WTC11 (cell line): ENCODE data around the gene TSPAN1. TPM values are rescaled to one million over a fixed set of nuclear protein-coding genes. Genes with fewer than 3 reads are reported as not detected.

ENCODE experiments used
- ATAC-seq: fragments of 200-7000 bp; cut with Tn5 transposase; 2 replicates; pipeline ENCODE4 v1.10.0; 2021; ENCODE audit warnings: mild to moderate bottlenecking, moderate library complexity
- Bru-seq: library from RNA; stranded (reverse); fragments of 400-500 nt; gene quantifications from one replicate; lab custom pipeline; 2021; lab: Mats Ljungman, UMichigan
- CTCF ChIA-PET: fragments of 300-600 bp; sonication (Branson Sonifier 250); formaldehyde crosslinking; loops from one replicate; lab custom pipeline; 2021; ENCODE audit warnings: antibody characterized with exemption; lab: Charles Lee
- POLR2A ChIA-PET: fragments of 350-600 bp; sonication (Branson Sonifier 250); formaldehyde crosslinking; loops from one replicate; lab custom pipeline; 2021; ENCODE audit warnings: antibody characterized with exemption; lab: Charles Lee
- DNase-seq: peaks from one replicate; pipeline ENCODE4 v3.0.0; 2021; ENCODE audit warnings: low spot score
- H3K27ac Mint-ChIP-seq: 2 replicates; pipeline ENCODE4 v1.8.0; 2021; ENCODE audit warnings: mixed read lengths
- H3K27me3 Mint-ChIP-seq: 2 replicates; pipeline ENCODE4 v1.8.0; 2021; ENCODE audit warnings: low read depth, mild to moderate bottlenecking, moderate library complexity, mixed read lengths
- H3K36me3 Mint-ChIP-seq: 2 replicates; pipeline ENCODE4 v1.8.0; 2021; ENCODE audit warnings: mixed read lengths
- H3K4me1 Mint-ChIP-seq: 2 replicates; pipeline ENCODE4 v1.8.0; 2022; ENCODE audit warnings: mixed read lengths
- H3K4me3 Mint-ChIP-seq: 2 replicates; pipeline ENCODE4 v1.8.0; 2021; ENCODE audit warnings: mild to moderate bottlenecking, moderate library complexity, mixed read lengths
- H3K9me3 Mint-ChIP-seq: 2 replicates; pipeline ENCODE4 v1.8.0; 2021; ENCODE audit warnings: mixed read lengths
- CREB1 ChIP-seq: sonication (generic); formaldehyde crosslinking; IDR thresholded peaks from 2 replicates; pipeline ENCODE4 v1.8.0; 2023; ENCODE audit warnings: mild to moderate bottlenecking, missing genetic modification reagents
- E2F1 ChIP-seq: sonication (generic); formaldehyde crosslinking; IDR thresholded peaks from 2 replicates; pipeline ENCODE4 v1.8.0; 2022; ENCODE audit warnings: mild to moderate bottlenecking, missing genetic modification reagents
- EMX1 ChIP-seq: fragments of 250-450 bp; sonication (Bioruptor Pico); IDR thresholded peaks from 2 replicates; pipeline ENCODE4 v1.8.0; 2021; ENCODE audit warnings: mild to moderate bottlenecking
- GABPB1 ChIP-seq: sonication (generic); formaldehyde crosslinking; IDR thresholded peaks from 2 replicates; pipeline ENCODE4 v1.8.1; 2023; ENCODE audit warnings: mild to moderate bottlenecking, missing genetic modification reagents
- GRHL2 ChIP-seq: fragments of 250-450 bp; sonication (Bioruptor Pico); IDR thresholded peaks from 2 replicates; pipeline ENCODE4 v1.8.0; 2022; ENCODE audit warnings: mild to moderate bottlenecking, moderate library complexity; ENCODE audit not compliant: insufficient replicate concordance, severe bottlenecking
- JUN ChIP-seq: sonication (generic); formaldehyde crosslinking; IDR thresholded peaks from 2 replicates; pipeline ENCODE4 v1.8.0; 2023; ENCODE audit warnings: mild to moderate bottlenecking, missing genetic modification reagents
- MXD4 ChIP-seq: fragments of 250-450 bp; sonication (Bioruptor Pico); IDR thresholded peaks from 2 replicates; pipeline ENCODE4 v1.8.0; 2021; ENCODE audit warnings: mild to moderate bottlenecking, moderate library complexity, borderline replicate concordance
- MYBL2 ChIP-seq: sonication (generic); formaldehyde crosslinking; IDR thresholded peaks from 2 replicates; pipeline ENCODE4 v1.8.1; 2023; ENCODE audit warnings: mild to moderate bottlenecking, moderate library complexity, missing genetic modification reagents
- PREB ChIP-seq: sonication (generic); formaldehyde crosslinking; IDR thresholded peaks from 2 replicates; pipeline ENCODE4 v1.8.1; 2022; ENCODE audit warnings: mild to moderate bottlenecking, missing genetic modification reagents, moderate library complexity, borderline replicate concordance
- RELA ChIP-seq: sonication (generic); formaldehyde crosslinking; IDR thresholded peaks from 2 replicates; pipeline ENCODE4 v1.8.1; 2022; ENCODE audit warnings: missing genetic modification reagents, mild to moderate bottlenecking, borderline replicate concordance
- ZNF121 ChIP-seq: sonication (generic); formaldehyde crosslinking; IDR thresholded peaks from 2 replicates; pipeline ENCODE4 v1.8.0; 2023; ENCODE audit warnings: missing genetic modification reagents
- ZNF138 ChIP-seq: sonication (generic); formaldehyde crosslinking; conservative IDR thresholded peaks from 2 replicates; pipeline ENCODE4 v1.8.1; 2022; ENCODE audit warnings: mild to moderate bottlenecking, moderate library complexity, missing genetic modification reagents
- ZNF263 ChIP-seq: sonication (generic); formaldehyde crosslinking; IDR thresholded peaks from 2 replicates; pipeline ENCODE4 v1.8.1; 2022; ENCODE audit warnings: low read depth, mild to moderate bottlenecking, moderate library complexity, missing genetic modification reagents
- ZNF416 ChIP-seq: fragments of 250-450 bp; sonication (Bioruptor Pico); IDR thresholded peaks from 2 replicates; pipeline ENCODE4 v1.9.0; 2021; ENCODE audit warnings: mild to moderate bottlenecking, inconsistent platforms
- long read RNA-seq, 3 experiments: library from RNA in 1 of 3; library from capped mRNA in 1 of 3; library from polyadenylated mRNA in 1 of 3; unstranded in 2 of 3; stranded (forward) in 1 of 3; transcript quantifications; one replicate each; pipeline ENCODE4 v2.0.0, GENCODE V29; 2021
- total RNA-seq: library from RNA; stranded (reverse); gene quantifications from 3 replicates; pipeline ENCODE4 v1.2.3, GENCODE V29; 2021
- TF ChIP-seq, protein P1 (sequence below): fragments of 250-450 bp; sonication (Bioruptor Pico); IDR thresholded peaks from 2 replicates; pipeline ENCODE4 v1.9.0; 2021; ENCODE audit warnings: mild to moderate bottlenecking
- TF ChIP-seq, protein P2 (sequence below): sonication (generic); formaldehyde crosslinking; IDR thresholded peaks from 2 replicates; pipeline ENCODE4 v1.8.1; 2023; ENCODE audit warnings: mild to moderate bottlenecking, missing genetic modification reagents
- TF ChIP-seq, protein P3 (sequence below): sonication (generic); formaldehyde crosslinking; IDR thresholded peaks from 2 replicates; pipeline ENCODE4 v1.8.0; 2022; ENCODE audit warnings: mild to moderate bottlenecking, missing genetic modification reagents
- TF ChIP-seq, protein P4 (sequence below): sonication (generic); formaldehyde crosslinking; IDR thresholded peaks from 2 replicates; pipeline ENCODE4 v1.8.0; 2023; ENCODE audit warnings: missing genetic modification reagents
- TF ChIP-seq, protein P5 (sequence below): fragments of 250-450 bp; sonication (Bioruptor Pico); IDR thresholded peaks from 2 replicates; pipeline ENCODE4 v1.8.0; 2021; ENCODE audit warnings: mild to moderate bottlenecking

Gene TSPAN1, protein sequence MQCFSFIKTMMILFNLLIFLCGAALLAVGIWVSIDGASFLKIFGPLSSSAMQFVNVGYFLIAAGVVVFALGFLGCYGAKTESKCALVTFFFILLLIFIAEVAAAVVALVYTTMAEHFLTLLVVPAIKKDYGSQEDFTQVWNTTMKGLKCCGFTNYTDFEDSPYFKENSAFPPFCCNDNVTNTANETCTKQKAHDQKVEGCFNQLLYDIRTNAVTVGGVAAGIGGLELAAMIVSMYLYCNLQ
- total RNA-seq: 0.50 to 0.69 TPM (median 0.57 TPM) in 3 replicates
- percentile 7 among the genes with signal in this experiment for Bru-seq, nascent RNA
- long read RNA-seq, experiment 1: 0 reads
- long read RNA-seq, experiment 2: 0 reads
- long read RNA-seq, experiment 3: 0 reads

GRCh38 chr1:46174448-46175231, at the start of gene TSPAN1:
Gene TSPAN1 (plus strand): TSS chr1:46175087. CDS start chr1:46181108, 6,021 bp downstream.
- POLR2A ChIA-PET: no interaction called here
- no peak for DNase-seq
- no peaks in the 10 kb centered on the region for H3K36me3 Mint-ChIP-seq
- TF ChIP-seq GABPB1 (CRISPR knock-in tag) (peak; percentile 94), RELA (CRISPR knock-in tag) (no peak)
- TF ChIP-seq, all 79 proteins: peak for 1
- no peak within 1 kb of the TSS for H3K27ac Mint-ChIP-seq
- CTCF ChIA-PET: interaction anchor here (0.6 to 0.9 kb wide), 2 partner anchors 102 to 498 kb away, joined by 3 to 4 read pairs; no protein-coding TSS in a partner anchor
- ATAC-seq: no peak
- no peak within 1 kb of the TSS for H3K4me3 Mint-ChIP-seq
- H3K27me3 Mint-ChIP-seq: peaks cover 9% of the 10 kb centered on the region
- H3K4me1 Mint-ChIP-seq: peaks cover 10% of the 10 kb centered on the region
- no peaks in the 10 kb centered on the region for H3K9me3 Mint-ChIP-seq

DNA sequence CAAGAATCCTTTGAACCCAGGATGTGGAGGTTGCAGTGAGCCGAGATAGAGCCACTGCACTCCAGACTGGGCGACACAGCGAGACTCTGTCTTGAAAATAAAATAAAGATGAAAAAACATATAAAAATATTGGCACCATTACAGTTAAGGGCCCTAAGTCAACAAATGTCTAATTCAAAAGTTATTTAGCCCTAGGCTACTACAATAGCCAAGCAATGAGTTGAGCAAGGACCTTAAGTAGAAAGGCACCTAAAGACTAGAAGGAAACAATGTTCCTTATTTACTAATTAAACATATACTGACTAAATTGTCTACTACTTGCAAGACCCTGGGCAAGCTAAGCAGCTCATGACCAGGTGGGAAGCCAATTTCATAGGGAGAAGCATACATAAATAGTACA, 46.5 kb upstream of the TSPAN1 start:
- H3K27me3 Mint-ChIP-seq: peaks cover 18% of the 10 kb centered on the region
- TF ChIP-seq MYBL2 (CRISPR knock-in tag): no peak
- no peak for TF ChIP-seq ZNF138
- no peak for TF ChIP-seq ZNF121 (CRISPR knock-in tag)
- no peak for TF ChIP-seq JUN (CRISPR knock-in tag)
- TF ChIP-seq, protein P1, sequence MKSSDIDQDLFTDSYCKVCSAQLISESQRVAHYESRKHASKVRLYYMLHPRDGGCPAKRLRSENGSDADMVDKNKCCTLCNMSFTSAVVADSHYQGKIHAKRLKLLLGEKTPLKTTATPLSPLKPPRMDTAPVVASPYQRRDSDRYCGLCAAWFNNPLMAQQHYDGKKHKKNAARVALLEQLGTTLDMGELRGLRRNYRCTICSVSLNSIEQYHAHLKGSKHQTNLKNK: no peak
- TF ChIP-seq, protein P2, sequence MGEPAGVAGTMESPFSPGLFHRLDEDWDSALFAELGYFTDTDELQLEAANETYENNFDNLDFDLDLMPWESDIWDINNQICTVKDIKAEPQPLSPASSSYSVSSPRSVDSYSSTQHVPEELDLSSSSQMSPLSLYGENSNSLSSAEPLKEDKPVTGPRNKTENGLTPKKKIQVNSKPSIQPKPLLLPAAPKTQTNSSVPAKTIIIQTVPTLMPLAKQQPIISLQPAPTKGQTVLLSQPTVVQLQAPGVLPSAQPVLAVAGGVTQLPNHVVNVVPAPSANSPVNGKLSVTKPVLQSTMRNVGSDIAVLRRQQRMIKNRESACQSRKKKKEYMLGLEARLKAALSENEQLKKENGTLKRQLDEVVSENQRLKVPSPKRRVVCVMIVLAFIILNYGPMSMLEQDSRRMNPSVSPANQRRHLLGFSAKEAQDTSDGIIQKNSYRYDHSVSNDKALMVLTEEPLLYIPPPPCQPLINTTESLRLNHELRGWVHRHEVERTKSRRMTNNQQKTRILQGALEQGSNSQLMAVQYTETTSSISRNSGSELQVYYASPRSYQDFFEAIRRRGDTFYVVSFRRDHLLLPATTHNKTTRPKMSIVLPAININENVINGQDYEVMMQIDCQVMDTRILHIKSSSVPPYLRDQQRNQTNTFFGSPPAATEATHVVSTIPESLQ (CRISPR knock-in tag): no peak
- TF ChIP-seq, protein P3, sequence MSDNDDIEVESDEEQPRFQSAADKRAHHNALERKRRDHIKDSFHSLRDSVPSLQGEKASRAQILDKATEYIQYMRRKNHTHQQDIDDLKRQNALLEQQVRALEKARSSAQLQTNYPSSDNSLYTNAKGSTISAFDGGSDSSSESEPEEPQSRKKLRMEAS (CRISPR knock-in tag): no peak
- no peak for TF ChIP-seq GRHL2
- no peak for TF ChIP-seq ZNF263
- TF ChIP-seq CREB1 (CRISPR knock-in tag): no peak
- TF ChIP-seq, protein P4, sequence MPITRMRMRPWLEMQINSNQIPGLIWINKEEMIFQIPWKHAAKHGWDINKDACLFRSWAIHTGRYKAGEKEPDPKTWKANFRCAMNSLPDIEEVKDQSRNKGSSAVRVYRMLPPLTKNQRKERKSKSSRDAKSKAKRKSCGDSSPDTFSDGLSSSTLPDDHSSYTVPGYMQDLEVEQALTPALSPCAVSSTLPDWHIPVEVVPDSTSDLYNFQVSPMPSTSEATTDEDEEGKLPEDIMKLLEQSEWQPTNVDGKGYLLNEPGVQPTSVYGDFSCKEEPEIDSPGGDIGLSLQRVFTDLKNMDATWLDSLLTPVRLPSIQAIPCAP (CRISPR knock-in tag): no peak
- TF ChIP-seq MXD4: no peak
- no peak for TF ChIP-seq ZNF416 (CRISPR knock-in tag)
- TF ChIP-seq, protein P5, sequence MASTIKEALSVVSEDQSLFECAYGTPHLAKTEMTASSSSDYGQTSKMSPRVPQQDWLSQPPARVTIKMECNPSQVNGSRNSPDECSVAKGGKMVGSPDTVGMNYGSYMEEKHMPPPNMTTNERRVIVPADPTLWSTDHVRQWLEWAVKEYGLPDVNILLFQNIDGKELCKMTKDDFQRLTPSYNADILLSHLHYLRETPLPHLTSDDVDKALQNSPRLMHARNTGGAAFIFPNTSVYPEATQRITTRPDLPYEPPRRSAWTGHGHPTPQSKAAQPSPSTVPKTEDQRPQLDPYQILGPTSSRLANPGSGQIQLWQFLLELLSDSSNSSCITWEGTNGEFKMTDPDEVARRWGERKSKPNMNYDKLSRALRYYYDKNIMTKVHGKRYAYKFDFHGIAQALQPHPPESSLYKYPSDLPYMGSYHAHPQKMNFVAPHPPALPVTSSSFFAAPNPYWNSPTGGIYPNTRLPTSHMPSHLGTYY (CRISPR knock-in tag): no peak
- TF ChIP-seq E2F1 (CRISPR knock-in tag): no peak
- TF ChIP-seq PREB: no peak
- TF ChIP-seq EMX1 (CRISPR knock-in tag): no peak
- no peak overlapping the region for H3K4me3 Mint-ChIP-seq
- POLR2A ChIA-PET: no interaction called here
- 0 out of 2 replicates have a peak, but pooled peaks cover 3% of the 10 kb centered on the region for H3K9me3 Mint-ChIP-seq
- no peak overlapping the region for H3K27ac Mint-ChIP-seq
- DNase-seq: no peak
- no peaks in the 10 kb centered on the region for H3K36me3 Mint-ChIP-seq
- CTCF ChIA-PET: no interaction called here
- peaks cover 14% of the 10 kb centered on the region for H3K4me1 Mint-ChIP-seq
- ATAC-seq: no peak
